Hepatocyte (in vitro differentiated cells): Measurements from ENCODE around the gene NDUFA7.

ENCODE experiments used
- EZH2 ChIP-seq: fragments of 200-600 bp; sonication (generic); IDR thresholded peaks from 2 replicates; pipeline ENCODE4 v1.6.1; 2016; ENCODE audit warnings: antibody characterized with exemption, mild to moderate bottlenecking, borderline replicate concordance
- TF ChIP-seq, protein P1 (sequence below): fragments of 200-600 bp; sonication (generic); IDR thresholded peaks from 2 replicates; pipeline ENCODE4 v1.5.1; 2016; ENCODE audit warnings: antibody characterized with exemption, mild to moderate bottlenecking; ENCODE audit not compliant: poor library complexity

DNA sequence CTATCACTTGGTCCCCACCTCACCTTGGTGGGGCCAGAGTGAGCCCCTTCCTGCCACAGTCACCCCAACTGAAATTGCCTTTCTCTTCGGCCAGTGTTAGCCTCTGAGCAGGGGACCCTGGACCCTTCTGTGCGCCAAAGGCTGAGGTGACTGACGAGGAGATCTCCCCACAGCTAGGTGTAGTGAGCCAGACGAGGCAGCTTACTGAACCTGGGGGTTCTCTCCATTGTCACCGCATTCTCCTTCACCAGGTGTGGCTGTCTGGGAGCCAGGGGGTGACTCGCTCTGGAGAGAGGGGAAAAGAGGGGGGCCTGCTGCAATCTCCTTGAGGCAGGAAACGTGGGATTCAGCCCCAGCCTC, 1.4 kb upstream of the NDUFA7 start:
- TF ChIP-seq, protein P1, sequence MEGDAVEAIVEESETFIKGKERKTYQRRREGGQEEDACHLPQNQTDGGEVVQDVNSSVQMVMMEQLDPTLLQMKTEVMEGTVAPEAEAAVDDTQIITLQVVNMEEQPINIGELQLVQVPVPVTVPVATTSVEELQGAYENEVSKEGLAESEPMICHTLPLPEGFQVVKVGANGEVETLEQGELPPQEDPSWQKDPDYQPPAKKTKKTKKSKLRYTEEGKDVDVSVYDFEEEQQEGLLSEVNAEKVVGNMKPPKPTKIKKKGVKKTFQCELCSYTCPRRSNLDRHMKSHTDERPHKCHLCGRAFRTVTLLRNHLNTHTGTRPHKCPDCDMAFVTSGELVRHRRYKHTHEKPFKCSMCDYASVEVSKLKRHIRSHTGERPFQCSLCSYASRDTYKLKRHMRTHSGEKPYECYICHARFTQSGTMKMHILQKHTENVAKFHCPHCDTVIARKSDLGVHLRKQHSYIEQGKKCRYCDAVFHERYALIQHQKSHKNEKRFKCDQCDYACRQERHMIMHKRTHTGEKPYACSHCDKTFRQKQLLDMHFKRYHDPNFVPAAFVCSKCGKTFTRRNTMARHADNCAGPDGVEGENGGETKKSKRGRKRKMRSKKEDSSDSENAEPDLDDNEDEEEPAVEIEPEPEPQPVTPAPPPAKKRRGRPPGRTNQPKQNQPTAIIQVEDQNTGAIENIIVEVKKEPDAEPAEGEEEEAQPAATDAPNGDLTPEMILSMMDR = no peak
- TF ChIP-seq EZH2 = no peak
